IPS-15b (cell line): ENCODE measurements around the gene ATL3.
"Not testable (repeated sequence)": the region's sequence is repeated elsewhere in the genome, so short reads cannot be mapped to it uniquely, and the experiment has no call there.

Experiments used
- H3K27me3 ChIP-seq: one replicate; pipeline ENCODE4 v1.6.1; 2013; ENCODE audit warnings: low read length; ENCODE audit not compliant: control insufficient read depth, insufficient read depth
- H3K36me3 ChIP-seq: one replicate; pipeline ENCODE4 v1.6.1; 2013; ENCODE audit warnings: low read length; ENCODE audit not compliant: control insufficient read depth, insufficient read depth
- H3K4me1 ChIP-seq: one replicate; pipeline ENCODE4 v1.6.1; 2013; ENCODE audit warnings: mild to moderate bottlenecking, low read length; ENCODE audit not compliant: control insufficient read depth, insufficient read depth
- H3K4me3 ChIP-seq: one replicate; pipeline ENCODE4 v1.5.1; 2013; ENCODE audit warnings: low read depth, low read length
- H3K9ac ChIP-seq: one replicate; pipeline ENCODE4 v1.6.1; 2013; ENCODE audit warnings: low read depth, mild to moderate bottlenecking, low read length
- H3K9me3 ChIP-seq: one replicate; pipeline ENCODE4 v1.6.1; 2013; ENCODE audit warnings: mild to moderate bottlenecking, low read length; ENCODE audit not compliant: control insufficient read depth, insufficient read depth

Gene ATL3

DNA sequence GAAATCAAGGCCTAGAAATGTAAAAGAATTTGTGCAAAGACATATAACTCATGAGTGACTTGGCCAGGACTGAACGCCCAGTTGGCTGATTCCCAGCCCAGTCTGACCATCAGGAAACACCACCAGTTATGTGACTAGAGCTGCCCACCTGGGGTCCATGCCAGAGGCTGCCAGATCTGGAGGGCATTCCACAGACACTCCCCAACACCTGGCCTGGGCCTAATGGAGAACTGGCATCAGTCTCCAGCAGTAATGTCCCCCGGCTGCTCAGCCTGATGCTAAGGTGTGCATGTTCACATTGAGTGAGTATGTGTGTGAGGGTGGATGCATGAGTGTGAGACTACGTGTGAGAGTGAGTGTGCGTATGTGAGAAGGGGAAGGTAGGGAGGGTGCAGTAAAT lies 72.6 kb downstream of the ATL3 start:
- H3K4me1 ChIP-seq, result no peaks in the 10 kb centered on the region
- peaks cover 38% of the 10 kb centered on the region for H3K36me3 ChIP-seq
- H3K4me3 ChIP-seq, result no peak overlapping the region
- no peaks in the 10 kb centered on the region for H3K27me3 ChIP-seq
- no peaks in the 10 kb centered on the region for H3K9me3 ChIP-seq
- H3K9ac ChIP-seq, result no peak overlapping the region

DNA sequence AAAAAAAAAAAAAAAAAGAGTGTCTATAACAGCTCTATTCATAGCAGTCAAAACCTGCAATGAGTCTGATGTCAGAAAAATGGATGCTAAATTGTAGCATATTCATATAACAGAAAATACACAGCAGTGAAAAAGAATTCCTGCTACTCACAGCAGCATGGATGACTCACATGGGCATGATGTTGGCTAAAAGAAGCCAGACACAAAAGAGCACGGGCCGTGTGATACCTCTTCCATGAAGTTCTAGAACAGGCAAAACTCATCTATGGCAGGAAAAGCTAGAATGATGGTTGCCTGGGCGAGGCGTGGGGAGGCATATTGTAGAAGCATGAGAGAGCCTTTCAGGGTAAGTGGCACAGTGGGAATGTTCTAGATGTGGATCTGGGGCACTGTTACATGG lies 75.9 kb downstream of the ATL3 start:
- Histone ChIP-seq H3K36me3 (peaks cover 58% of the 10 kb centered on the region), H3K9ac (no peak overlapping the region), H3K9me3 (no peaks in the 10 kb centered on the region), H3K27me3 (no peaks in the 10 kb centered on the region), H3K4me1 (no peaks in the 10 kb centered on the region), H3K4me3 (no peak overlapping the region)

DNA sequence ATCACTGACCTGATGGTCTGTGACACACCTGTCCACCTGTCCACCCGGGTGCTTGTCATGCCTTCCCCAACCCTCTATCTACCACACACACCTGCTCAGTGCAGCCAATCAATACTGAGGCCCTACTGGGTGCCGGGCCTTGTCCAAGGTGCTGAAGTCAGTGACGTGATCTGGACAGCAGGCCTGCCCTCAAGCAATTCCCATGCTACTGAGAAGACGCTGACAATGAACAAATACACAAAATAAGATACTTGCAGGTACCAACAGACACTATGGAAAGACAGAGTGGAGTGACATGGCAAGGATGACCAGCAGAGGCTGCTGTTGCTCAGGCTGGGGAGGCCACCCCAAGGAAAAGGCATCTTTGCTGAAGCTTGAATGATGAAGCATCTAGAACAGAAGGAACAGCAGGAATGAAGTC lies 78.2 kb downstream of the ATL3 start:
- no peaks in the 10 kb centered on the region for H3K9me3 ChIP-seq
- H3K36me3 ChIP-seq, result peaks cover 60% of the 10 kb centered on the region
- H3K4me1 ChIP-seq, result no peaks in the 10 kb centered on the region
- H3K27me3 ChIP-seq, result no peaks in the 10 kb centered on the region
- H3K9ac ChIP-seq, result no peak overlapping the region
- H3K4me3 ChIP-seq, result no peak overlapping the region

DNA sequence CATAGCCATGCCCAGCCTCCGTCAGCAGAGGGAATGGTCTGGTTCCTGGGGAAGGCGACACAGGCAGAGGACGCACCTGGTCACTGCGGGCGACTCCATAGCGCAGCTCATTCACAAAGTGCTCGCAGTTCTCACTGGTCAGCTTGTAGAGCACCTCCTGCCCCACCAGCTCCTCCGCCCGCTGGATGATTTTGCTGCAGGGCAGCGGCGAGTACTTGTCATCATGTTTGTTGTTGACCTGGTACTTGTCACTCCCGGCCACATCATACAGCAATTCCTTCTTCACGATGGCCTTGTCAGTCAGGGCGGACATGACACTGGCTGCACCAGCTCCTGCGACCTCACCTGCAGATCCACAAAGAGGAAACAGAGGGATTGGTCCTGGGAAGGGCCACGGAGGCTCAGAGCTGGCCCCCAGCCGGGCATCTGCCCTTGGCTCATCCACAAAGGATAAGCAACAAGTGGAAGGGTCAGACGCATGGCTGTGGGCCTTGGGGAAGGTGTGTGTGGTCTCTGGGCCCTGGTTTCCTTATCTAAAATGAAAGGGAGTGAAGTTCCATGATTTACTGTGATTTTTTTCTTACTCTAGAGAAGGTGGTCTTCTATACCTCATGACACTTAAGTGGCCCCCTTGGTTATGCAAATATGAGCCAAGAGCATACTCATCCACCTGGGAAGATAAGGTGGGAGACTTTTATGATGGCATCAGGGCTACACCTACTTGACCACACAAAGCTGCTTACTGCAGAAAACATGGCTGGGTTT lies 81.0 kb downstream of the ATL3 start:
- Histone ChIP-seq H3K27me3 (no peaks in the 10 kb centered on the region), H3K4me1 (no peaks in the 10 kb centered on the region), H3K9ac (peak overlapping the region; percentile 12), H3K4me3 (no peak overlapping the region), H3K36me3 (peaks cover 47% of the 10 kb centered on the region), H3K9me3 (no peaks in the 10 kb centered on the region)

DNA sequence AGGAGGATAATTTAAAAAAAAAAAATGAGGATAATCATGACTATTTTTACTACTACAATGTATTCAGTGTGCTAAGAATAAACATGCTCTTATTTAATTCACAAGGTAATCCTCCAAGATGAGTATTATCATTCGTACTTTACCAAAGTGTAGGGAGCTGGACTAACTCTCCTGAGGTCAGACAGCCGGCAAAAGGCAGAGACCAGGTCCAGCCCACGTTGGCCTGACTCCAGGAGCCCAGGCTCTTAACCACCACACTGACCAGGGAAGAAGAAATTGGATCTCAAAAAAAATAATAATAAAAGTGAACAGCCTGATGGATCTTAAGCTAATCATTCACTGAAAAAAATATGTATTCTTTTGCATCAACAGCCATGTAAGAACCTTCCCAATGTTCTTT lies 82.2 kb downstream of the ATL3 start:
- Histone ChIP-seq H3K9me3 (no peaks in the 10 kb centered on the region), H3K9ac (no peak overlapping the region), H3K4me1 (no peaks in the 10 kb centered on the region), H3K4me3 (no peak overlapping the region), H3K27me3 (no peaks in the 10 kb centered on the region), H3K36me3 (peaks cover 43% of the 10 kb centered on the region)

DNA sequence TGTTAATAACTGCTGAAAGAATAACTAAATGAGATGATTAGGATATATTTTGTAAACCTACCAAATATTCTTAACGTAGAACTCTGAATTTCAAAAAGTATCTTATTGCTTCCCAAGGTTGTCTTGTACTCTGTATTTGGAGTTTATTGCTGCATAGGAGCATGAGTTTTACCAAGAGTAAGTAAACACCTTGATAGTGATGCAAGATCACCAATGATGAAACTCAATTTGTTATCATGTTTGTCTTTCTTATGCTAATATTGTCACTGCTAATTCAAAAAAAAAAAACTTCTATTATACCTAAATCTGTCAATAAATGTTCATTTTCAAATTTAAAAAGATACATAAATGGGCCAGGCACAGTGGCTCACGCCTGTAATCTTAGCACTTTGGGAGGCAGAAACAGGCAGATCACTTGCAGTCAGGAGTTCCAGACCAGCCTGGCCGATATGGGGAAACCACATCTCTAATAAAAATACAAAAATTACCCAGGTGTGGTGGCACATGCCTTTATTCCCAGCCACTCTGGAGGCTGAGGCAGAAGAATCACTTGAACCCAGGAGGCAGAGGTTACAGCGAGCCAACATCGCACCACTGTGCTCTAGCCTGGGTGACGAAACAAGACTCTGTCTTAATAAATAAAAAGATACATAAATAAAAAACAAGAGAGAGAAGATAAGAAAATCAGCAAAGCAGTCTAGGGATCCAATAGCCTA lies 84.6 kb downstream of the ATL3 start:
- Histone ChIP-seq H3K9ac (no peak overlapping the region), H3K36me3 (peaks cover 46% of the 10 kb centered on the region), H3K4me3 (no peak overlapping the region), H3K27me3 (no peaks in the 10 kb centered on the region), H3K4me1 (peaks cover 2% of the 10 kb centered on the region), H3K9me3 (peaks cover 9% of the 10 kb centered on the region)

DNA sequence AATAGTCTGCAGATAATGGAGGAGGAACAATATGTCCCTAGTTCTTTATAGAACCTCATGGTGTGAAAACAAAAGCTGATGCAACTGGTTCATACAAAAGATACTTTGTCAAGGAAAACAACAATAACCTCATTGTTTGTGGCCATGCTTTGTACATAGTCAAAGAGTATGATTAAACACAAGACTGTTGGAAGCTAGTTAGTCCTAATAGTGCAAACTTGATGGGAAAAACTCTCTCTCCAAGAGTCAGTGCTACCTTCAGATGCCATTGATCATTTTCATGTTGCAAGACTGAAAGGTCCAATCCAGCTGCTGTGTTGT lies 87.9 kb downstream of the ATL3 start:
- Histone ChIP-seq H3K9me3 (peaks cover 13% of the 10 kb centered on the region), H3K4me3 (no peak overlapping the region), H3K27me3 (no peaks in the 10 kb centered on the region), H3K36me3 (peaks cover 33% of the 10 kb centered on the region), H3K9ac (no peak overlapping the region), H3K4me1 (peaks cover 2% of the 10 kb centered on the region)

DNA sequence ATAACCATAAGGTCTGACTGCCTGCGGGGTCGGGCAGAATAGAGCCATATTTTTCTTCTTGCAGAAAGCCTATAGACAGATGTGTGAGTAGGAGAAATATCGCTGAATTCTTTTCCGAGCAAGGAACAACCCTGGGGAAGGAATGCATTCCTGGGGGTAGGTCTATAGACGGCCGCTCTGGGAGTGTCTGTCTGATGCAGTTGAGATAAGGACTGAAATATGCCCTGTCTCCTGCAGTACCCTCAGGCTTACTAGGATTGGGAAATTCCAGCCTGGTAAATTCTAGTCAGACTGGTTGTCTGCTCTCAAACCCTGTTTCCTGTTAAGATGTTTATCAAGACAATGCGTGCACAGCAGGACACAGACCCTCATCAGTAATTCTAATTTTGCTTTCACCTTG lies 90.0 kb downstream of the ATL3 start:
- peaks cover 13% of the 10 kb centered on the region for H3K9me3 ChIP-seq
- not testable (repeated sequence) for H3K4me1 ChIP-seq, H3K4me3 ChIP-seq, H3K9ac ChIP-seq, H3K27me3 ChIP-seq
- H3K36me3 ChIP-seq, result peaks cover 33% of the 10 kb centered on the region

DNA sequence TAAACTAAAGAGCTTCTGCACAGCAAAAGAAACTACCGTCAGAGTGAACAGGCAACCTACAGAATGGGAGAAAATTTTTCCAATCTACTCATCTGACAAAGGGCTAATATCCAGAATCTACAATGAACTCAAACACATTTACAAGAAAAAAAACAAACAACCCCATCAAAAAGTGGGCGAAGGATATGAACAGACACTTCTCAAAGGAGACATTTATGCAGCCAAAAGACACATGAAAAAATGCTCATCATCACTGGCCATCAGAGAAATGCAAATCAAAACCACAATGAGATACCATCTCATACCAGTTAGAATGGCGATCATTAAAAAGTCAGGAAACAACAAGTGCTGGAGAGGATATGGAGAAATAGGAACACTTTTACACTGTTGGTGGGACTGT lies 92.3 kb downstream of the ATL3 start:
- not testable (repeated sequence) for H3K9ac ChIP-seq, H3K4me3 ChIP-seq, H3K4me1 ChIP-seq, H3K27me3 ChIP-seq
- Histone ChIP-seq H3K36me3 (peaks cover 29% of the 10 kb centered on the region), H3K9me3 (peaks cover 13% of the 10 kb centered on the region)

DNA sequence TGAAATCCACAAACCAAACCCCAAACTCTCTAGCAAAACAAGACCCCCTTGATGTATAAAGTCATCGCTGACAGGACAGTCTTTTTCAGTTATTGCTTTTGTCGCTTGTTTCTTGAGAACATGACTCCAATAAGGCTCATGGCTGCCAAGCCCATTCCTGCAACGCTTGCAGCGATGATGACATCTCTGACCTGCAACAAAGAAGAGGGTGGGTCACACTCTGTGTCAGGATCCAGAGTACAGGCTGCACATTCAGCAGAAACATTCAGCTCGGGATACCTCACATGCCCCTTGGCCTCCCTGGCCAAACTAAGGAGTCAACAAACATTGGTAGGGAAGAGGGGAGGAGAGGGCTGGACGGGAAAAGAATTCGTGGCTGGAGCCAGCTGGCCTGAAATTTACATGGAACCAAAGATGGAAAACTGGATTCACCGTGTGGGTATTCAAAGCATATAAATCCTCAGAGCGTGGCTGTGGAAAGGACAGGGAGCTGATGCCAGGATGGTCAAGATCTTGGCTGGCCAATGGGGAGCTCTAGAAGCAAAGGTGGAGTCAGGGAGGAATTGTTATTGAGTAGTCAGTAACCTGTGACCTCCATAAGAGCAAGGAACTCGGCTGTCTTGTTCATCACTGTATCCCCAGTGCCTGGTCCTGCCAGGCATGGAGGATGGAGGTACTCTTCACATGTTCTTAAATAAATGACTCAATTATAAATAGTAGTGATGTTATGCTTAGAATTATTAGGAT lies 96.1 kb downstream of the ATL3 start:
- Histone ChIP-seq H3K4me3 (no peak overlapping the region), H3K36me3 (peaks cover 11% of the 10 kb centered on the region), H3K9ac (no peak overlapping the region), H3K27me3 (no peaks in the 10 kb centered on the region), H3K9me3 (peaks cover 2% of the 10 kb centered on the region), H3K4me1 (no peaks in the 10 kb centered on the region)
